Fibroblast of lung (primary cell): ENCODE data around the gene RINL. TPM values are rescaled to one million over a fixed set of nuclear protein-coding genes. Genes with fewer than 3 reads are reported as not detected.

Experiments used
- DNase-seq, 2 donors: peaks; one replicate each; pipeline versions ENCODE4 v3.0.0 to v3.0.0-alpha.2; 2010; ENCODE audit warnings: low read depth in 2 of 2
- H2AFZ ChIP-seq: 2 replicates; pipeline ENCODE4 v1.5.1; 2012; ENCODE audit warnings: low read length, control low read depth, inconsistent platforms
- H3K27ac ChIP-seq: 2 replicates; pipeline ENCODE4 v1.5.1; 2011; ENCODE audit warnings: low read length, control low read depth; ENCODE audit not compliant: insufficient read depth
- H3K27me3 ChIP-seq: 2 replicates; pipeline ENCODE4 v1.5.1; 2011; ENCODE audit warnings: mild to moderate bottlenecking, low read length; ENCODE audit not compliant: control insufficient read depth, insufficient read depth
- H3K36me3 ChIP-seq: 2 replicates; pipeline ENCODE4 v1.5.1; 2011; ENCODE audit warnings: low read length; ENCODE audit not compliant: control insufficient read depth, insufficient read depth
- H3K4me1 ChIP-seq: 2 replicates; pipeline ENCODE4 v1.5.1; 2011; ENCODE audit warnings: low read length; ENCODE audit not compliant: control insufficient read depth, insufficient read depth; ENCODE audit errors: extremely low read depth
- H3K4me2 ChIP-seq: 2 replicates; pipeline ENCODE4 v1.5.1; 2011; ENCODE audit warnings: low read length, control low read depth; ENCODE audit not compliant: insufficient read depth; ENCODE audit errors: extremely low read depth
- H3K4me3 ChIP-seq, 4 experiments: fragments of 200-600 bp in 1 of 4; sonication (generic) in 1 of 4; replicated peaks in 1 of 4; 2 replicates each; pipeline ENCODE4 v1.5.1; 2011 to 2016; ENCODE audit warnings: low read length in 4 of 4, low read depth in 3 of 4, mild to moderate bottlenecking in 3 of 4, control low read depth in 2 of 4, inconsistent platforms in 1 of 4, mixed read lengths in 1 of 4; ENCODE audit not compliant: insufficient read depth in 1 of 4; ENCODE audit errors: control extremely low read depth in 1 of 4
- H3K79me2 ChIP-seq: 2 replicates; pipeline ENCODE4 v1.5.1; 2012; ENCODE audit warnings: mild to moderate bottlenecking, low read length, inconsistent platforms; ENCODE audit not compliant: control insufficient read depth, insufficient read depth
- H3K9ac ChIP-seq: 2 replicates; pipeline ENCODE4 v1.5.1; 2011; ENCODE audit warnings: mild to moderate bottlenecking, low read length, control low read depth; ENCODE audit not compliant: insufficient read depth
- H3K9me3 ChIP-seq: 2 replicates; pipeline ENCODE4 v1.5.1; 2012; ENCODE audit warnings: low read depth, low read length; ENCODE audit not compliant: control insufficient read depth, insufficient read depth
- H4K20me1 ChIP-seq: 2 replicates; pipeline ENCODE4 v1.5.1; 2011; ENCODE audit warnings: low read length; ENCODE audit not compliant: control insufficient read depth, insufficient read depth; ENCODE audit errors: extremely low read depth
- CTCF ChIP-seq, 2 donors: IDR thresholded peaks in 1 of 2; conservative IDR thresholded peaks in 1 of 2; 1 replicate in 1 of 2; 2 replicates in 1 of 2; pipeline ENCODE4 v1.5.1; 2011 to 2012; ENCODE audit warnings: low read length in 2 of 2, control low read depth in 1 of 2, inconsistent platforms in 1 of 2, low read depth in 1 of 2, mild to moderate bottlenecking in 1 of 2
- EZH2 ChIP-seq: IDR thresholded peaks from 2 replicates; pipeline ENCODE4 v1.5.1; 2012; ENCODE audit warnings: low read length, control low read depth, mild to moderate bottlenecking; ENCODE audit errors: missing control alignments
- polyA plus RNA-seq, 2 donors: library from polyadenylated mRNA; depleted of rRNA in 1 of 2; stranded (reverse) in 1 of 2; unstranded in 1 of 2; fragments of >200 nt; gene quantifications; 2 replicates each; pipeline ENCODE4 v1.2.1, GENCODE V29; 2011 to 2012; ENCODE audit warnings: missing spikeins in 1 of 2
- total RNA-seq: library from RNA; depleted of rRNA; stranded (reverse); fragments of >200 nt; gene quantifications from 2 replicates; pipeline ENCODE4 v1.2.1, GENCODE V29; 2014

Gene RINL
- total and polyA plus RNA-seq, 2 donors (not counting 1 experiment from before 2014, with no cell fraction given) = 0.59 to 3.5 TPM

DNA sequence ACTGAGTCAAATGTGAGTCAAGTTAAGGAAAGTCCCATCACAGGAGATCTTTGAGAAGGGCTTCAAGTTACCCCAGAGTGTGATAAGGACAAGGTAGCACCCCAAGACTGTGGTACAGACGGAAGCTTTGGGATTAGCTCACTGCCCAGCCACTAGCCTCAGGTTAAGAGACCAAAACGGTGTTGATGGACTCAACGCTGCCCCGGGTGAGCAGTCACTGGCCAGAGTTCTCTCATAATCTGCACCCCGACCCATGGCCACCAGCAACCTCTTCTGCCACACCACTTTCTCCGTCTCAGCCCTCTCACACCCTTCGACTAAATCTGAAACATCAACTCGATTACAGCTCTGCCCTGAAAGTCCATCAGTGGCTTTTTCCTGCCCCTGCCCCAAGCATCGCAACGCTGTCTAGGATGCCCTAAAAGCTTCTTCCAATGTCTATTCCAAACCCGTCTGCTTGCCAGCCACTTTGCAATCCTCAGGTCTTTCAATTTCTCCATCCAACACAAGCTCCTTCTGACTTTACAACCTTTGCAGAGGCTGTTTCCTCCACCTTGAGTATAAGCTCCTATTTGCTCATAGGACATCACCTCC is 33.9 kb downstream of the RINL start:
- TF ChIP-seq EZH2 = no peak
- no peak for TF ChIP-seq CTCF (conservative IDR thresholded peaks at IDR 0.05 in 1 of 2, IDR thresholded peaks at IDR 0.05 in 1 of 2; ENCODE audit: low read depth in 1 of 2, low read length in 2 of 2)
- Histone ChIP-seq H3K36me3 (peaks cover 52% of the 10 kb centered on the region), H3K79me2 (peaks cover 81% of the 10 kb centered on the region), H3K4me2 (no peak overlapping the region), H2AFZ (no peak overlapping the region), H3K27me3 (no peaks in the 10 kb centered on the region), H3K9me3 (no peaks in the 10 kb centered on the region), H3K9ac (no peak overlapping the region), H4K20me1 (no peaks in the 10 kb centered on the region), H3K27ac (no peak overlapping the region), H3K4me3 (no peak overlapping the region), H3K4me1 (peaks cover 2% of the 10 kb centered on the region)
- no peak for DNase-seq

DNA sequence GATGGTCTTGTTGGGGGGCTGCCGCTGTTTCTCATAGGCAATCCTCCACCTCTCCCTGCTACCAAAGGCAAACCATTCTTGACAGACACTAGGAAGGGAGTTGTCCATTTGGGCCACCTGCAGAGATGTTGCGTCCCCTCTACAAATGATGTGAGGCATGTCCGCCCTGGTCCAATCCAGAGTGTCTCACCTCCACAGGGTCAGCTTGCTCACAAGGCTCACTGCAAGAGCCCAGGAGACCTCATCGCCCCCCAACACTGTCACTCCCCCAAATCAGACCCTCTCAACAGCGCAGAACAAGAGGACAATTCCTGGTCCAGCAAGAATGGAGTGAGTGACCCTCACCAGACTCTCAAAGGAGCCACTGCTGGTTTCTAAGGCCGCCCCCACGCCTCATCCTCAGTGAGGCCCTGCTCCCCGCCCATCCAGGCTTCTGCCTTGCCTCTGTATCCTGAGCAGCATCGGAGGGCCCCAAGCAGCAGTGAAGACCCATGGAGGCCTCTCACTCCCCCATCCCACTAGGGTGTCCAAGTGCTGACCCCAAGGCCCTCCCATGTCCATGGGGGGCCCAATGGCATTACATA is 34.8 kb downstream of the RINL start:
- Histone ChIP-seq H3K9me3 (no peaks in the 10 kb centered on the region), H3K4me2 (no peak overlapping the region), H3K4me1 (peaks cover 2% of the 10 kb centered on the region), H3K27me3 (no peaks in the 10 kb centered on the region), H3K9ac (no peak overlapping the region), H3K4me3 (no peak overlapping the region), H4K20me1 (no peaks in the 10 kb centered on the region), H3K79me2 (peaks cover 72% of the 10 kb centered on the region), H3K36me3 (peaks cover 58% of the 10 kb centered on the region), H2AFZ (no peak overlapping the region), H3K27ac (no peak overlapping the region)
- DNase-seq = no peak
- TF ChIP-seq CTCF (conservative IDR thresholded peaks at IDR 0.05 in 1 of 2, IDR thresholded peaks at IDR 0.05 in 1 of 2; ENCODE audit: low read depth in 1 of 2, low read length in 2 of 2) = no peak
- TF ChIP-seq EZH2 = no peak

DNA sequence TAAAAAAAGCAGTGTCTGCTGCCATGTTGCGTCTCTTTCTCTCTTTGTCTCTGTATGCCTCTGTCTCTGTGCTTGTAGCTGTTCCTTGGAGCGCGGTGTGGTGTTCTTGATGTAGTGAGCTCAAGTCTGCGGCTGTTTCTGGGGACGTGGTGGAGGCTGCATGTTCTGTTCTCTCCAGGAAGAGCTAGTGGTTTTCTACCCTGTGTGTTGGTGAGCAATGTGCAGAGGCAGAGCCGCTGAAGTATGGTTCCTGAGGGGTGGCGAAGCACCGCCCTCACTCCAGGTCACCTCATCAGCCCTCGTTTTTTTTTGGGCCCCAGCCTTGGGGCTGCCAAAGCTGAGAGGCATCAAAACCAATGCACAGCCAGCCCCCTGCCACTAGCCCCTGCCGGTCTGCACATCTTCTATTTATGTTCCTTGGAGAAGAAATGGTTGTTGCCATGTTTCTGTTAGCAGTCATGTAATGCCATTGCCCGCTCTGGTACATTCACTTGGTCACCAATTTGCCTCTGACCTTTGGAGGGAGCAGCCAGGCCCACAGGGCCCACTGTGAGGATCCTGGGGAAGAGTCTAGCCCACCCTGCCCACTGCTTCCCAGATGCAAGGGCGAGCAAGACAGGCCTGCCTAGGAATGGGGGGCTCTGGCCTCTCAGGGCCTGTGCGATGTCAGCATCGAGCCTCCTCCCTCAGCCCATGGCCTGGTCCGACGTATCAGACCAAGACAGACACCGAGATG is 35.5 kb downstream of the RINL start:
- no peak overlapping the region for H3K4me3 ChIP-seq
- peaks cover 65% of the 10 kb centered on the region for H3K79me2 ChIP-seq
- no peaks in the 10 kb centered on the region for H3K9me3 ChIP-seq
- DNase-seq = no peak
- no peak overlapping the region for H3K9ac ChIP-seq
- no peaks in the 10 kb centered on the region for H3K27me3 ChIP-seq
- no peak overlapping the region for H2AFZ ChIP-seq
- peaks cover 61% of the 10 kb centered on the region for H3K36me3 ChIP-seq
- no peak overlapping the region for H3K4me2 ChIP-seq
- H4K20me1 ChIP-seq = no peaks in the 10 kb centered on the region
- H3K4me1 ChIP-seq = no peaks in the 10 kb centered on the region
- H3K27ac ChIP-seq = no peak overlapping the region
- TF ChIP-seq CTCF (conservative IDR thresholded peaks at IDR 0.05 in 1 of 2, IDR thresholded peaks at IDR 0.05 in 1 of 2; ENCODE audit: low read depth in 1 of 2, low read length in 2 of 2) = no peak
- TF ChIP-seq EZH2 = no peak
